HL-60/S4 (cell line): ENCODE results near the gene TRMT10B.
"Not testable (repeated sequence)": the region's sequence is repeated elsewhere in the genome, so short reads cannot be mapped to it uniquely, and the experiment has no call there.

ENCODE experiments used
- in situ Hi-C: fragments of 300-500 bp; cut with MboI; formaldehyde crosslinking; loops from 2 replicates; pipeline ENCODE4 v1.14.3; 2022; ENCODE audit warnings: low sequenced_read_pairs

Gene TRMT10B

GRCh38 chr9:37796232-37796631 lies 42.6 kb downstream of the TRMT10B start:
- in situ Hi-C loops: no loop called here

DNA sequence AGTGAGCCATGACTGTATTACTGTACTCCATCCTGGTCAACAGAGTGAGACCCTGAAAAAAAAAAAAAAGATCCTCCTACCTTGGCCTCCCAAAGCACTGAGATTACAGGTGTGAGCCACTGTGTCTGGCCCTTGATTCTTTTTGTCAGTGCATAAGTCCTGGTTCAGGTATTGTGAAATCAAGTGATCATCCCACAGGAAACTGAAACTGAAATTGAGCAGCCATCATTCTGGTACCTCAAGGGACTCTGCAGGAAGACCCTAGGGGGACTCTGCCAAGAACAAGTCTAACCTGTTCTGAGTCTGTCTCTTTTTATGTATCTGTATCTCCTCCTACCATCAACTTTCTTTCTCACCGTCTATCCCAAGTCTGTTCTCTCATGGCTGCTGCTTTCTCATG lies 45.1 kb downstream of the TRMT10B start:
- in situ Hi-C loops: no loop called here

DNA sequence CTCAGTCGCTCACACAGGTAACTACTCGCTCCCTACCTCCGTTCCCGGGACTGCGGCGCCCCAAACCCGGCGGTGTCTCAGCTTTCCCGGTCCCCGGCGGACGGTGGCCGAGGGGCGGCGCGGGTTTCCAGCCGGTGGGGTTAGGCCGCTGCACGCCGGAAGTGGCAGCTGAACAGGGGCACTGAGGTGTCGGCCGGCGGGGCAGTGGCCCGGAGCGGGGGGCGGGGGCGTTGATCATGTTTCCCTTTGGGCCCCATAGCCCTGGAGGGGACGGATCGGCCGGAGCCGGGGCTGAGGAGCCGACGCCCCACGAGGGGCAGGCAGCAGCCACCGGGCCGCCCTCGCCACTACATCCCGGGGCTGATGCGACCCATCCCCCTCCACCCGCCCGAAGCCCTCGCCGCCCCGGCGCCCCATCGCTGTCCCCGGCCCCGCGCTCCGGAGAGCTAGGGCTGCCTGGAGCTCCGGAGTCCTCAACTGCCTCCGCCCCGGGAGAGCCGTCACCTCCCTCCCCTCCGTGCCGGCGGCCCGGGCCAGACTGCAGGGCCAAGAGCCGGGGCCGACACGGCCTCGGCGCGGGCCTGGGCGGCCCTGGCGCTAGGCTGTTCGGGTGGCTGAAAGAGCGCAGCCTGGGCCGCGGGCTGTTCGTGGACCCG lies 47.2 kb downstream of the TRMT10B start, which contains the start of gene DCAF10:
Gene DCAF10 (plus strand): TSS at position 167 of the 656 bp plus-strand sequence. CDS start 70 bp downstream, at position 237.
- in situ Hi-C loops: no loop called here

- in situ Hi-C loops: no loop called here
Measured at GRCh38 chr9:37801287-37801850, 47.8 kb downstream of the TRMT10B start.

DNA sequence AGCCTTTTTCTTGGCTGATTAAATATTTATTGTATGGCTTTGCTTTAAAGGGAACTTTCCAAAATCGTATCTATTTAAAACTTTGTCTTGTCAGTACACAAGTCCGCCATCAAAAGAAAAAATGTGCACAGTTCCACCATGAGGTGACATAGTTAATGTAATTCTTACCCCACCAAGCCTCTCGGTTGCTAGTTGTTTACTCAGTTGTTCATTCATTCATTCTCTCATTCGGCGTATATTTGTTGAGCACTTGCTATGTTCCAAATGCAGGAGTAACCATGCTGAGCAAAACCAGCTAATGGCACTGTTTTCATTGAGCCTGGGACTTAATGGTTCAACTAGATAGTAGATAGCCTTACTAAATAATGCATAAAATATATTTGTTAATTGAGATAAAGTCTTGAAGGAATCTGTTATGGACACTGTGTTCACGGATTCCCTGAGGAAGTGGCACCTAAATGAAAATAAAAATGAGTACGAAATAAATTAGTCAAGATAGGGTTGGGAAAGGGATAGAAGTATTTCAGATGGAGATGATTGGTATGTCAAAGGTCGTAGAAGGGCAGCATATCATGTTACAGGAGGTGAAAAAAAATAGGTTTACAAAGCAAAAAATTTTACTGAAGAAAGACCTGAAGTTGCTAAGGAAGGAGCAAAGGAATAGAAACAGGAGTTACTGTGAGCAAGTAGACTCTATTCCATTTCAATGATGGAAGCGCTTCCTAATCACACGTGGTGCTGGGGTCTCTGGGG lies 48.5 kb downstream of the TRMT10B start:
- in situ Hi-C loops: no loop called here

- in situ Hi-C loops: no loop called here
Measured at GRCh38 chr9:37806271-37806670, 52.7 kb downstream of the TRMT10B start.

DNA sequence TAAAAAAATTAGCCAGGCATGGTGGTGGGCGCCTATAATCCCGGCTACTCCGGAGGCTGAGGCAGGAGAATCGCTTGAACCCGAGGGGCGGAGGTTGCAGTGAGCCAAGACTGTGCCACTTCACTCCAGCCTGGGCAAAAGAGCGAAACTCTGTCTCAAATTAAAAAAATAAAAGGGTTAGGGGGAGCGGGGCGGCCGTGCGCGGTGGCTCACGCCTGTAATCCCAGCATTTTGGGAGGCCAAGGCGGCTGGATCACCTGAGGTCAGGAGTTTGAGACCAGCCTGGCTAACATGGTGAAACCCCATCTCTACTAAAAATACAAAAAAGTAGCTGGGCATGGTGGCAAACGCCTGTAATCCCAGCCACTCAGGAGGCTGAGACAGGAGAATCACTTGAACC lies 56.1 kb downstream of the TRMT10B start:
- in situ Hi-C loops: loop anchor here (10.0 kb wide), 1 partner anchor 55 kb away; the partner anchor contains the start of gene TRMT10B

- in situ Hi-C loops: loop anchor here (10.0 kb wide), 1 partner anchor 57 kb away; the partner anchor contains the start of gene TRMT10B
Measured at GRCh38 chr9:37811906-37812476, 58.4 kb downstream of the TRMT10B start.

DNA sequence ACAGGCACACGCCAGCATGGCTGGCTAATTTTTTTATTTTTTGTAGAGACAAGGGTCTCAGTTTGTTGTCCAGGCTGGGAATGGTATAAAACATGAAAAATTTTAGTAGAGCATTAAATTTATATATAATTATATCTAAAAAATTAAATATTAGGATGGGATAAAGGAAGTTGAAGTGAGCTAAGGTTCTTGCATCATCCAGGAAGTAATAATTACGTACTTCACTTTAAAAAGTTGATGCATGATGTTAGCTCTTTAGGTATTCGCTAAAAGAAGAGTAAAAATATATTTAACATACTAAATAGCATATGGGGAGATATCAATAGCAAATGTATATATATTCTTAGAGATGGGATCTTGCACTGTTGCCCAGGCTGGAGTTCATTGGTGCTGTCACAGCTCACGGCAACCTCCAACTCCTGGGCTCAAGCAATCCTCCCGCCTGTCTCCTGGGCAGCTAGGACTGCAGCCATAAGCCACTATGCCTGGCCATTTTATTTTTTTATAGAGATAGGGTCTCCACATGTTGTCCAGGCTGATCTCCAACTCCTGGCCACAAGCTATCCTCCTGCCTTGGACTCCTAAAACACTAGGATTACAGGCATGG lies 59.3 kb downstream of the TRMT10B start:
- in situ Hi-C loops: loop anchor here (10.0 kb wide), 1 partner anchor 58 kb away; the partner anchor contains the start of gene TRMT10B

DNA sequence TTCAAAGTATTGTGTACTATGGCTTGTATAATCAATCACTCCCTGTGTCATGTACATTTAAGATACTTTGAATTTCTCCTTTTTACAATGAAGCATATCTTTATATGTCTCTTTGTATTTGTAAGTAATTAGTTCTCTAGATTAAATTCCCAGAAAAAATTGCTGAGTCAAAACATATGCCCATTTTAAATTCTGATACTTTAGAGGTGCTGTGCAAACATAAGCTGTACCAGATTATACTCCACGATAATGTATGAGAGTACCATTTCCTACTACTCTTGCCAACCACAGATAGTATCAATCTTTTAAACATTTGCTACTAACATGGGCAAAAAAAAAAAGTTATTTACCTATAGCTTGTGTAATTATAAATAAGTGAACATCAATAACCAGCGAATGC lies 65.2 kb downstream of the TRMT10B start:
- in situ Hi-C loops: loop anchor here (10.0 kb wide), 1 partner anchor 64 kb away; the partner anchor contains the start of gene TRMT10B

- in situ Hi-C loops: no loop called here
Measured at GRCh38 chr9:37820142-37820541, 66.5 kb downstream of the TRMT10B start.

GRCh38 chr9:37825174-37825573 lies 71.6 kb downstream of the TRMT10B start:
- in situ Hi-C loops: not testable (repeated sequence)

DNA sequence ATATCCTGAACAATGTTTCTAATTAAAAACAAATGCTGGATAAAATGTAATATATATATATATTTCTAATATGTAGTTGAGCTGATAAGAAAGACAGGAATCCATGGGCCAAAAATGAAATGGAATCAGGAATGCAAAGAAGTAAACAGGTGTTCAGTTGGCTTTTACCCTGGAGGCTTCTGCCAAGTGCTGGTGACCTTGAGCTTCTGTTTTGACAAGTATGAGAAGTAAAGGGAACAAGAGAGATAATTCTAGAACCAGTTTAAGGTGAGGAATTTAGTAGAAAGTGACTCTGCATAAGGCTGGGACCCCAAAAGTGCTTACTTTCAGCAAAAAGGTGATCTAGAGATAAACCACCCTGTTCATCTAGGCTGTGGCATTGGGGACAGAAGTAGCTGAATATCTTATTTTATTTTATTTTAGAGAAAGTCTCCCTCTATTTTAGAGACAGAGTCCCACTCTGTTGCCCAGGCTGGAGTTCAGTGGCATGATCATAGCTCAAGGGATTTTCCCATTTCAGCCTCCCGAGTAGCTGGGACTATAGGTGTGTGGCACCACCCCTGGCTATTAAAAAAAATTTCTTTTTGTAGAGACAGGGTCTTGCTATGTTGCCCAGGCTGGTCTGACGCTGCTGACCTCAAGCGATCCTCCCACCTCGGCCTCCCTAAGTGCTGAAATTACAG lies 74.0 kb downstream of the TRMT10B start:
- in situ Hi-C loops: no loop called here
